HEK293 (cell line): ENCODE results near the gene GNB1.
"Not testable (repeated sequence)": the region's sequence is repeated elsewhere in the genome, so short reads cannot be mapped to it uniquely, and the experiment has no call there.

Experiments
- CTCF ChIA-PET: fragments of 350-600 bp; formaldehyde crosslinking; extraction: SDS; loops from one replicate; lab custom pipeline; 2021; ENCODE audit warnings: antibody characterized with exemption; lab: Yijun Ruan, JAX
- POLR2A ChIA-PET: fragments of 300-600 bp; formaldehyde crosslinking; extraction: SDS; loops from one replicate; lab custom pipeline; 2020; ENCODE audit warnings: antibody characterized with exemption, inconsistent platforms; lab: Yijun Ruan, JAX
- H3K27ac ChIP-seq: fragments of 200-500 bp; sonication (Bioruptor generic); 2 replicates; pipeline ENCODE4 v1.5.1; 2014; ENCODE audit warnings: low read depth, low read length, control low read depth, inconsistent platforms; ENCODE audit errors: extremely low read depth
- H3K36me3 ChIP-seq, 2 experiments: fragments of 200-500 bp in 1 of 2; sonication (Bioruptor generic) in 1 of 2; 1 replicate in 1 of 2; 2 replicates in 1 of 2; pipeline ENCODE4 v1.5.1; 2014 to 2017; ENCODE audit warnings: inconsistent platforms in 2 of 2, low read length in 2 of 2; ENCODE audit not compliant: control insufficient read depth in 2 of 2, insufficient read depth in 1 of 2
- H3K4me1 ChIP-seq: fragments of 200-500 bp; sonication (Bioruptor generic); 2 replicates; pipeline ENCODE4 v1.5.1; 2014; ENCODE audit warnings: mild to moderate bottlenecking, low read length, inconsistent platforms; ENCODE audit not compliant: control insufficient read depth, insufficient read depth
- H3K4me3 ChIP-seq: 2 replicates; pipeline ENCODE4 v1.5.1; 2011; ENCODE audit warnings: low read depth, mild to moderate bottlenecking, control low read depth, low read length, moderate library complexity
- H3K9me3 ChIP-seq: fragments of 200-500 bp; sonication (Bioruptor generic); 2 replicates; pipeline ENCODE4 v1.5.1; 2014; ENCODE audit warnings: low read depth, low read length, inconsistent platforms; ENCODE audit not compliant: control insufficient read depth, insufficient read depth
- GFI1B ChIP-seq: fragments of 450-650 bp; formaldehyde crosslinking; IDR thresholded peaks from 2 replicates; pipeline ENCODE4 v1.5.1; 2016; ENCODE audit warnings: missing biosample characterization, missing genetic modification characterization
- HOXD13 ChIP-seq: sonication (generic); formaldehyde crosslinking; IDR thresholded peaks from 2 replicates; pipeline ENCODE4 v1.8.0; 2022; ENCODE audit warnings: missing genetic modification reagents, borderline replicate concordance
- KLF1 ChIP-seq: fragments of 450-650 bp; formaldehyde crosslinking; IDR thresholded peaks from 2 replicates; pipeline ENCODE4 v1.5.1; 2016; ENCODE audit warnings: missing biosample characterization, missing genetic modification characterization
- KLF7 ChIP-seq: fragments of 450-650 bp; formaldehyde crosslinking; IDR thresholded peaks from 2 replicates; pipeline ENCODE4 v1.5.1; 2016; ENCODE audit warnings: missing biosample characterization, missing genetic modification characterization, borderline replicate concordance
- ZNF138 ChIP-seq: fragments of 450-650 bp; formaldehyde crosslinking; IDR thresholded peaks from 2 replicates; pipeline ENCODE4 v1.5.1; 2016; ENCODE audit warnings: missing biosample characterization, missing genetic modification characterization, borderline replicate concordance
- ZNF169 ChIP-seq: fragments of 450-650 bp; formaldehyde crosslinking; IDR thresholded peaks from 2 replicates; pipeline ENCODE4 v1.5.1; 2016; ENCODE audit warnings: missing biosample characterization, missing genetic modification characterization
- ZNF354C ChIP-seq: fragments of 450-650 bp; formaldehyde crosslinking; IDR thresholded peaks from 2 replicates; pipeline ENCODE4 v1.5.1; 2016; ENCODE audit warnings: missing biosample characterization, missing genetic modification characterization, low read depth, borderline replicate concordance
- ZNF549 ChIP-seq: fragments of 450-650 bp; IDR thresholded peaks from 2 replicates; pipeline ENCODE4 v1.5.1; 2018; ENCODE audit warnings: missing biosample characterization, missing genetic modification characterization, mild to moderate bottlenecking, inconsistent platforms, moderate library complexity
- ZSCAN23 ChIP-seq: fragments of 450-650 bp; formaldehyde crosslinking; IDR thresholded peaks from 2 replicates; pipeline ENCODE4 v1.5.1; 2016; ENCODE audit warnings: missing biosample characterization, missing genetic modification characterization
- TF ChIP-seq, protein P1 (sequence below): fragments of 450-650 bp; formaldehyde crosslinking; IDR thresholded peaks from 2 replicates; pipeline ENCODE4 v1.5.1; 2016; ENCODE audit warnings: missing biosample characterization, missing genetic modification characterization
- TF ChIP-seq, protein P2 (sequence below): fragments of 450-650 bp; IDR thresholded peaks from 2 replicates; pipeline ENCODE4 v1.5.1; 2018; ENCODE audit warnings: missing biosample characterization, mild to moderate bottlenecking, missing genetic modification characterization
- TF ChIP-seq, protein P3 (sequence below): fragments of 450-650 bp; formaldehyde crosslinking; IDR thresholded peaks from 2 replicates; pipeline ENCODE4 v1.5.1; 2016; ENCODE audit warnings: missing biosample characterization, missing genetic modification characterization
- TF ChIP-seq, protein P4 (sequence below): fragments of 450-650 bp; formaldehyde crosslinking; IDR thresholded peaks from 2 replicates; pipeline ENCODE4 v1.5.1; 2016; ENCODE audit warnings: missing biosample characterization, missing genetic modification characterization

The GNB1 gene

DNA sequence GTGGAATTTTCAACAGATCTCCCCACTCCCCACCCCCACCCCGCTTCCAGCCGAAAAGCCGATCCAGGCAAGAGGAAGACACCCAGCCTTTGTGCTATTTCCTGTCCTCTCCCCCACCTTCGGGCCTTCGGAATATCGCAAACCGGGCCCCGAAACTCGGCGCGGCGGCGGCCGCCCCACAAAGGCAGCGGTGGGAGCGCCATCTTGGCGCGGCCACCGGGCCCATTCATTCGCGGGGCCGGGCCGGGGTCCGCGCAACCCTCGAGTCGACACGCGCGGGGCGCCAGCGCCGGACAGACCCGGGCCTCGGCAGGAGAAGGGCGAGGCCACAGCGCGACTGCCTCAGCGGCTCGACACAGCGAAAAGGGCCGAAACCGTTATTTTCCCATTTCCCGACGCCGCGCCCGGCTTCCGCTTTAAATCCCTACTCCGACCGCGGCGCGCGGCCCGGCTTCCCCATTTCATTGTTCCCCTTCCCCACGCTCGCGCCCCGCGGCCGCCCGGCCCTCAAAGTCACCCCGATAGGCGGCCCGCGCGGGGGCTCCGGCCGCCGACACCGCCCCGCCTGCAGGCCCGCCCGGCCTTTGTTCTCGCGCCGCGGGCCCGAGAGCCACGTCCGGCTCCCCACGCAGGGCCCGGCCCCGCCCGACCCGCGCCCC lies 911 bp downstream of the GNB1 start (continued):
- 0 out of 2 replicates have a peak, but pooled peaks have one; percentile 27 for TF ChIP-seq KLF1 (tag by site-specific recombination)
- TF ChIP-seq HOXD13 (CRISPR knock-in tag), result no peak
- no peak for TF ChIP-seq ZNF549 (tag by site-specific recombination)
- no peak for TF ChIP-seq ZNF138 (tag by site-specific recombination)

DNA sequence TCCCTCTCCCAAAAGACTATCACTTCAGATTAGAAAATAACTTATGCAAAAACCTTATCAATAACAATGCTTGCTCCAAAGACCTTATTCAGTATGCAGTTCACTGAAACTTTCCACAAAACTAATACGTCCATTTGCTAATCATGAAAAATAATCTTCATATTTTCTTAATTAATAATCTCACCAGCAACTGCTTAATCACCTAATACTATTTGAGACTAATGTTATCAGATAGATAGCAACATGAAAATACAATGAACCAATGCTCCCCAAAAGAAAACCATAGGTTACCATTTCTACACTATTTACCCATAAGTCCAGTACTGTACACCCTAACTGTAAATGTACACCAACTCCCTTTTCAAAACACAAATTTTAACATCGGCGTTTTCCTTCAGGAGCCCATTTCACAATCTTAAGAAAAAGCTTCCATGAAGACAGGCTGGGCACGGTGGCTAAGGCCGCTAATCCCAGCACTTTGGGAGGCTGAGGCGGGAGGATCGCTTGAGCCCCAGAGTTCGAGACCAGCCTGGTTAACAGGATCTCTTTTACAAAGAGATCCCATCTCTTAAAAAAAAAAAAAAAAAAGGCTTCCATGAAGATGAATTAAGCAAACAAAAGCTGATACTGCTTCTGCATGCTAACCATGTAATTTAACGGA lies 1.7 kb downstream of the GNB1 start:
- Histone ChIP-seq H3K4me3 (peak overlapping the region; percentile 88), H3K9me3 (no peaks in the 10 kb centered on the region), H3K4me1 (peaks cover 8% of the 10 kb centered on the region), H3K36me3 (peaks cover 0 to 3% of the 10 kb centered on the region in 2 experiments; a peak in 1 of 3 replicates), H3K27ac (peak overlapping the region; percentile 96; the same call in 1 of the 2 replicates)
- TF ChIP-seq ZNF169 (tag by site-specific recombination) (no peak), ZSCAN23 (tag by site-specific recombination) (no peak), GFI1B (no peak), ZNF354C (tag by site-specific recombination) (no peak), KLF7 (tag by site-specific recombination) (no peak)
- TF ChIP-seq, protein P1, sequence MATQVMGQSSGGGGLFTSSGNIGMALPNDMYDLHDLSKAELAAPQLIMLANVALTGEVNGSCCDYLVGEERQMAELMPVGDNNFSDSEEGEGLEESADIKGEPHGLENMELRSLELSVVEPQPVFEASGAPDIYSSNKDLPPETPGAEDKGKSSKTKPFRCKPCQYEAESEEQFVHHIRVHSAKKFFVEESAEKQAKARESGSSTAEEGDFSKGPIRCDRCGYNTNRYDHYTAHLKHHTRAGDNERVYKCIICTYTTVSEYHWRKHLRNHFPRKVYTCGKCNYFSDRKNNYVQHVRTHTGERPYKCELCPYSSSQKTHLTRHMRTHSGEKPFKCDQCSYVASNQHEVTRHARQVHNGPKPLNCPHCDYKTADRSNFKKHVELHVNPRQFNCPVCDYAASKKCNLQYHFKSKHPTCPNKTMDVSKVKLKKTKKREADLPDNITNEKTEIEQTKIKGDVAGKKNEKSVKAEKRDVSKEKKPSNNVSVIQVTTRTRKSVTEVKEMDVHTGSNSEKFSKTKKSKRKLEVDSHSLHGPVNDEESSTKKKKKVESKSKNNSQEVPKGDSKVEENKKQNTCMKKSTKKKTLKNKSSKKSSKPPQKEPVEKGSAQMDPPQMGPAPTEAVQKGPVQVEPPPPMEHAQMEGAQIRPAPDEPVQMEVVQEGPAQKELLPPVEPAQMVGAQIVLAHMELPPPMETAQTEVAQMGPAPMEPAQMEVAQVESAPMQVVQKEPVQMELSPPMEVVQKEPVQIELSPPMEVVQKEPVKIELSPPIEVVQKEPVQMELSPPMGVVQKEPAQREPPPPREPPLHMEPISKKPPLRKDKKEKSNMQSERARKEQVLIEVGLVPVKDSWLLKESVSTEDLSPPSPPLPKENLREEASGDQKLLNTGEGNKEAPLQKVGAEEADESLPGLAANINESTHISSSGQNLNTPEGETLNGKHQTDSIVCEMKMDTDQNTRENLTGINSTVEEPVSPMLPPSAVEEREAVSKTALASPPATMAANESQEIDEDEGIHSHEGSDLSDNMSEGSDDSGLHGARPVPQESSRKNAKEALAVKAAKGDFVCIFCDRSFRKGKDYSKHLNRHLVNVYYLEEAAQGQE, result no peak
- TF ChIP-seq, protein P2, sequence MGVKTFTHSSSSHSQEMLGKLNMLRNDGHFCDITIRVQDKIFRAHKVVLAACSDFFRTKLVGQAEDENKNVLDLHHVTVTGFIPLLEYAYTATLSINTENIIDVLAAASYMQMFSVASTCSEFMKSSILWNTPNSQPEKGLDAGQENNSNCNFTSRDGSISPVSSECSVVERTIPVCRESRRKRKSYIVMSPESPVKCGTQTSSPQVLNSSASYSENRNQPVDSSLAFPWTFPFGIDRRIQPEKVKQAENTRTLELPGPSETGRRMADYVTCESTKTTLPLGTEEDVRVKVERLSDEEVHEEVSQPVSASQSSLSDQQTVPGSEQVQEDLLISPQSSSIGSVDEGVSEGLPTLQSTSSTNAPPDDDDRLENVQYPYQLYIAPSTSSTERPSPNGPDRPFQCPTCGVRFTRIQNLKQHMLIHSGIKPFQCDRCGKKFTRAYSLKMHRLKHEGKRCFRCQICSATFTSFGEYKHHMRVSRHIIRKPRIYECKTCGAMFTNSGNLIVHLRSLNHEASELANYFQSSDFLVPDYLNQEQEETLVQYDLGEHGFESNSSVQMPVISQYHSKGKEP (tag by site-specific recombination), result no peak
- ChIA-PET CTCF (interaction anchor here (0.7 to 1.4 kb wide), 2 partner anchors 19 to 887 kb away, joined by 3 read pairs; no protein-coding TSS in a partner anchor), POLR2A (interaction anchor here (0.9 kb wide), 1 partner anchor 26 kb away, joined by 3 read pairs; no protein-coding TSS in a partner anchor)

DNA sequence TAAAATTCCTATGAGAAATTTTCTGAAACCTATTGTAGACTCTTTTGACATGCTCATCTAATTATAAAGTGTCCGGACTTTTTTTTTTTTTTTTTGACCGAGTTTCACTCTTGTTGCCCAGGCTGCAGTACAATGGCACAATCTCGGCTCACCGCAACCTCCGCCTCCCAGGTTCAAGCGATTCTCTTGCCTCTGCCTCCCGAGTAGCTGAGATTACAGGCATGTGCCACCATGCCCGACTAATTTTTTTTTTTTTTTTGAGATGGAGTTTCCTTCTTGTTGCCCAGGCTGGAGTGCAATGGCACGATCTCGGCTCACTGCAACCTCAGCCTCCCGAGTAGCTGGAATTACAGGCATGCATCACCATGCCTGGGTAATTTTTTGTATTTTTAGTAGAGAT lies 7.0 kb downstream of the GNB1 start:
- POLR2A ChIA-PET, result interaction anchor here (0.6 to 1.2 kb wide), 6 partner anchors 10 to 299 kb away, joined by 3 to 5 read pairs (median 4); no protein-coding TSS in a partner anchor
- TF ChIP-seq, protein P3, sequence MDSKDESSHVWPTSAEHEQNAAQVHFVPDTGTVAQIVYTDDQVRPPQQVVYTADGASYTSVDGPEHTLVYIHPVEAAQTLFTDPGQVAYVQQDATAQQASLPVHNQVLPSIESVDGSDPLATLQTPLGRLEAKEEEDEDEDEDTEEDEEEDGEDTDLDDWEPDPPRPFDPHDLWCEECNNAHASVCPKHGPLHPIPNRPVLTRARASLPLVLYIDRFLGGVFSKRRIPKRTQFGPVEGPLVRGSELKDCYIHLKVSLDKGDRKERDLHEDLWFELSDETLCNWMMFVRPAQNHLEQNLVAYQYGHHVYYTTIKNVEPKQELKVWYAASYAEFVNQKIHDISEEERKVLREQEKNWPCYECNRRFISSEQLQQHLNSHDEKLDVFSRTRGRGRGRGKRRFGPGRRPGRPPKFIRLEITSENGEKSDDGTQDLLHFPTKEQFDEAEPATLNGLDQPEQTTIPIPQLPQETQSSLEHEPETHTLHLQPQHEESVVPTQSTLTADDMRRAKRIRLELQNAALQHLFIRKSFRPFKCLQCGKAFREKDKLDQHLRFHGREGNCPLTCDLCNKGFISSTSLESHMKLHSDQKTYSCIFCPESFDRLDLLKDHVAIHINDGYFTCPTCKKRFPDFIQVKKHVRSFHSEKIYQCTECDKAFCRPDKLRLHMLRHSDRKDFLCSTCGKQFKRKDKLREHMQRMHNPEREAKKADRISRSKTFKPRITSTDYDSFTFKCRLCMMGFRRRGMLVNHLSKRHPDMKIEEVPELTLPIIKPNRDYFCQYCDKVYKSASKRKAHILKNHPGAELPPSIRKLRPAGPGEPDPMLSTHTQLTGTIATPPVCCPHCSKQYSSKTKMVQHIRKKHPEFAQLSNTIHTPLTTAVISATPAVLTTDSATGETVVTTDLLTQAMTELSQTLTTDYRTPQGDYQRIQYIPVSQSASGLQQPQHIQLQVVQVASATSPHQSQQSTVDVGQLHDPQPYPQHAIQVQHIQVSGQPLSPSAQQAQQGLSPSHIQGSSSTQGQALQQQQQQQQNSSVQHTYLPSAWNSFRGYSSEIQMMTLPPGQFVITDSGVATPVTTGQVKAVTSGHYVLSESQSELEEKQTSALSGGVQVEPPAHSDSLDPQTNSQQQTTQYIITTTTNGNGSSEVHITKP (tag by site-specific recombination), result peak; percentile 36; the same call in 1 of the 2 replicates
- TF ChIP-seq, protein P4, sequence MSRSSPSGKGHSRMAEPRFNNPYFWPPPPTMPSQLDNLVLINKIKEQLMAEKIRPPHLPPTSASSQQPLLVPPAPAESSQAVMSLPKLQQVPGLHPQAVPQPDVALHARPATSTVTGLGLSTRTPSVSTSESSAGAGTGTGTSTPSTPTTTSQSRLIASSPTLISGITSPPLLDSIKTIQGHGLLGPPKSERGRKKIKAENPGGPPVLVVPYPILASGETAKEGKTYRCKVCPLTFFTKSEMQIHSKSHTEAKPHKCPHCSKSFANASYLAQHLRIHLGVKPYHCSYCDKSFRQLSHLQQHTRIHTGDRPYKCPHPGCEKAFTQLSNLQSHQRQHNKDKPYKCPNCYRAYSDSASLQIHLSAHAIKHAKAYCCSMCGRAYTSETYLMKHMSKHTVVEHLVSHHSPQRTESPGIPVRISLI, result peak; percentile 54
- TF ChIP-seq GFI1B, result peak; percentile 69; the same call in 1 of the 2 replicates
- TF ChIP-seq, all 188 proteins: peak for 3; not testable (repeated sequence) for 185
- not testable (repeated sequence) for H3K4me3 ChIP-seq, H3K9me3 ChIP-seq, H3K36me3 ChIP-seq, H3K27ac ChIP-seq
- H3K4me1 ChIP-seq, result peaks cover 11% of the 10 kb centered on the region
- CTCF ChIA-PET, result interaction anchor here (1.4 kb wide), 1 partner anchor 25 kb away, joined by 3 read pairs; no protein-coding TSS in a partner anchor
